Measurements from ENCODE around the gene ELSPBP1. TPM values are rescaled to one million over a fixed set of nuclear protein-coding genes. Genes with fewer than 3 reads are reported as not detected.

The ELSPBP1 gene
- total and polyA plus RNA-seq, 4 donors: not detected

GRCh38 chr19:48053076-48053475 lies 58.6 kb downstream of the ELSPBP1 start:
- WGBS, 2 donors: 83 to 94% methylated on average over 5 of the region's 5 CpGs
- Histone ChIP-seq H3K9me3 (ENCODE audit: control insufficient read depth in 4 of 4, insufficient read depth in 3 of 4, low read length in 3 of 4) (peaks cover 0 to 7% (median 0%) of the 10 kb centered on the region in 4 donors), H3K9ac (ENCODE audit: insufficient read depth in 1 of 2, low read length in 2 of 2) (no peak overlapping the region), H3K4me1 (ENCODE audit: control insufficient read depth in 5 of 5, insufficient read depth in 5 of 5, low read length in 5 of 5) (no peaks in the 10 kb centered on the region), H3K4me3 (no peak overlapping the region), H3K27me3 (ENCODE audit: control insufficient read depth in 3 of 3, insufficient read depth in 3 of 3, low read length in 2 of 3) (no peaks in the 10 kb centered on the region), H3K36me3 (ENCODE audit: control insufficient read depth in 4 of 4, insufficient read depth in 4 of 4, low read length in 4 of 4) (peaks cover 0 to 14% (median 4%) of the 10 kb centered on the region in 4 donors), H3K27ac (ENCODE audit: low read depth in 1 of 2, low read length in 1 of 2) (no peak overlapping the region)
- no peak for ATAC-seq (ENCODE audit: insufficient read depth, low FRiP score)
- TF ChIP-seq CTCF (IDR thresholded peaks at IDR 0.05; ENCODE audit: control extremely low read depth, extremely low read depth): no peak
- no peak for DNase-seq

GRCh38 chr19:48053856-48054255 lies 59.4 kb downstream of the ELSPBP1 start:
- 92 to 98% methylated on average over 5 of the region's 5 CpGs for WGBS, 2 donors
- peaks cover 0 to 10% (median 4%) of the 10 kb centered on the region in 4 donors for H3K36me3 ChIP-seq (ENCODE audit: control insufficient read depth in 4 of 4, insufficient read depth in 4 of 4, low read length in 4 of 4)

GRCh38 chr19:48059331-48059730 lies 64.9 kb downstream of the ELSPBP1 start:
- WGBS, 2 donors: 93 to 95% methylated on average over 6 of the region's 6 CpGs
- Histone ChIP-seq H3K9me3 (ENCODE audit: control insufficient read depth in 4 of 4, insufficient read depth in 3 of 4, low read length in 3 of 4) (no peaks in the 10 kb centered on the region), H3K27ac (ENCODE audit: low read depth in 1 of 2, low read length in 1 of 2) (no peak overlapping the region)

More at GRCh38 chr19:48053856-48054255, 59.4 kb downstream of the ELSPBP1 start:
- H3K4me1 ChIP-seq (ENCODE audit: control insufficient read depth in 5 of 5, insufficient read depth in 5 of 5, low read length in 5 of 5): no peaks in the 10 kb centered on the region
- no peak for DNase-seq
- H3K9ac ChIP-seq (ENCODE audit: insufficient read depth in 1 of 2, low read length in 2 of 2): no peak overlapping the region
- TF ChIP-seq CTCF (IDR thresholded peaks at IDR 0.05; ENCODE audit: control extremely low read depth, extremely low read depth): no peak
- H3K9me3 ChIP-seq (ENCODE audit: control insufficient read depth in 4 of 4, insufficient read depth in 3 of 4, low read length in 3 of 4): peaks cover 0 to 7% (median 0%) of the 10 kb centered on the region in 4 donors
- no peak for ATAC-seq (ENCODE audit: insufficient read depth, low FRiP score)
- no peaks in the 10 kb centered on the region for H3K27me3 ChIP-seq (ENCODE audit: control insufficient read depth in 3 of 3, insufficient read depth in 3 of 3, low read length in 2 of 3)
- no peak overlapping the region for H3K27ac ChIP-seq (ENCODE audit: low read depth in 1 of 2, low read length in 1 of 2)
- no peak overlapping the region for H3K4me3 ChIP-seq

More at GRCh38 chr19:48059331-48059730, 64.9 kb downstream of the ELSPBP1 start:
- H3K36me3 ChIP-seq (ENCODE audit: control insufficient read depth in 4 of 4, insufficient read depth in 4 of 4, low read length in 4 of 4): peaks cover 0 to 3% (median 0%) of the 10 kb centered on the region in 4 donors
- H3K9ac ChIP-seq (ENCODE audit: insufficient read depth in 1 of 2, low read length in 2 of 2): no peak overlapping the region
- ATAC-seq (ENCODE audit: insufficient read depth, low FRiP score) (no peak), DNase-seq (no peak)
- H3K4me1 ChIP-seq (ENCODE audit: control insufficient read depth in 5 of 5, insufficient read depth in 5 of 5, low read length in 5 of 5): no peaks in the 10 kb centered on the region
- no peak for TF ChIP-seq CTCF (IDR thresholded peaks at IDR 0.05; ENCODE audit: control extremely low read depth, extremely low read depth)
- H3K4me3 ChIP-seq: no peak overlapping the region
- peaks cover 0 to 11% (median 5%) of the 10 kb centered on the region in 3 donors for H3K27me3 ChIP-seq (ENCODE audit: control insufficient read depth in 3 of 3, insufficient read depth in 3 of 3, low read length in 2 of 3)

Data from lung (tissue), 12 donors.